Hippocampal formation (tissue), 2 donors: Measurements from ENCODE around the gene PRL.

Experiments used
- DNase-seq, 2 donors: peaks; one replicate each; lab custom pipeline; 2025; lab: John Stamatoyannopoulos, UW

The PRL gene

GRCh38 chr6:22296936-22297335, at the start of gene PRL:
TSS of gene PRL (minus strand) at chr6:22297036. CDS start at chr6:22296982, 54 bp downstream.
- no peak for DNase-seq

- no peak for DNase-seq
These were observed 47.0 kb upstream of the PRL start for GRCh38 chr6:22343864-22344263.

GRCh38 chr6:22334778-22335177, 37.9 kb upstream of the PRL start:
- DNase-seq, result no peak

GRCh38 chr6:22333802-22334201, 37.0 kb upstream of the PRL start:
- DNase-seq, result no peak

GRCh38 chr6:22332711-22333110, 35.9 kb upstream of the PRL start:
- no peak for DNase-seq

- DNase-seq, result no peak
These were observed 35.4 kb upstream of the PRL start for GRCh38 chr6:22332216-22332615.

- DNase-seq, result no peak
These were observed 34.1 kb upstream of the PRL start for GRCh38 chr6:22330941-22331340.

- DNase-seq, result no peak
These were observed 31.6 kb upstream of the PRL start for GRCh38 chr6:22328474-22328873.

- DNase-seq, result no peak
These were observed 31.0 kb upstream of the PRL start for GRCh38 chr6:22327881-22328280.

- peak in 1 of 2 donors; percentile 2 for DNase-seq
These were observed 29.7 kb upstream of the PRL start for GRCh38 chr6:22326500-22326899.

- no peak for DNase-seq
These were observed 28.6 kb upstream of the PRL start for GRCh38 chr6:22325481-22325880.

GRCh38 chr6:22323848-22324247, 27.0 kb upstream of the PRL start:
- no peak for DNase-seq

GRCh38 chr6:22322103-22323030, 25.5 kb upstream of the PRL start:
- DNase-seq, result no peak

GRCh38 chr6:22320750-22321149, 23.9 kb upstream of the PRL start:
- no peak for DNase-seq

GRCh38 chr6:22318404-22318803, 21.6 kb upstream of the PRL start:
- no peak for DNase-seq

- DNase-seq, result no peak
These were observed 17.0 kb upstream of the PRL start for GRCh38 chr6:22313796-22314195.

GRCh38 chr6:22308939-22309338, 12.1 kb upstream of the PRL start:
- DNase-seq, result no peak

GRCh38 chr6:22306741-22307466, 10.1 kb upstream of the PRL start:
- DNase-seq, result no peak

- DNase-seq, result no peak
These were observed 6.0 kb upstream of the PRL start for GRCh38 chr6:22302838-22303237.

GRCh38 chr6:22300273-22300998, 3.6 kb upstream of the PRL start:
- no peak for DNase-seq

- DNase-seq, result no peak
These were observed 1.6 kb upstream of the PRL start for GRCh38 chr6:22298475-22298890.

- DNase-seq, result no peak
These were observed 769 bp downstream of the PRL start for GRCh38 chr6:22296067-22296466.
